Embryonic facial prominence (tissue), 1 donor: ENCODE results near the gene LYRM4.
"Not testable (repeated sequence)": the region's sequence is repeated elsewhere in the genome, so short reads cannot be mapped to it uniquely, and the experiment has no call there.

ENCODE experiments used
- DNase-seq: peaks from one replicate; pipeline ENCODE4 v3.0.0-alpha.2; 2016; ENCODE audit errors: extremely low spot score

The LYRM4 gene

DNA sequence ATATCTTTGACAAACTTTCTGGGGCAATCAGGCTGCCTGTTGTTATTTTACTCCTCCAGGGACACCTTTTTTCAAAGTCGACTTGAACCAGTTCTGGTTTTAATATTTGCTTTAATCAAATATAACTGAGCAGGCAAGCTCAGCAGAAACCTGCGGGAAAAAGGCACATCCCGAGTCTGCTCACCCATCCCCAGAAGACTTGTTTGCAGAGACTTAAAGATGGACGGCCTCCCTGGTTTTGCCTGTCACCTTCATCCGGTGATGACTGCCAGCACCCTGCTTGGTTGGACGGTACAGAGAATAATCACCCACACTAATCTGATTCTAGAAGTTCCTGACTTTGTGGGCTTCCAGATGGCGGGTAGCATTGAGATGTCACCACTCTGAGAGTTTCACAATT is 138.8 kb downstream of the LYRM4 start:
- DNase-seq: no peak

DNA sequence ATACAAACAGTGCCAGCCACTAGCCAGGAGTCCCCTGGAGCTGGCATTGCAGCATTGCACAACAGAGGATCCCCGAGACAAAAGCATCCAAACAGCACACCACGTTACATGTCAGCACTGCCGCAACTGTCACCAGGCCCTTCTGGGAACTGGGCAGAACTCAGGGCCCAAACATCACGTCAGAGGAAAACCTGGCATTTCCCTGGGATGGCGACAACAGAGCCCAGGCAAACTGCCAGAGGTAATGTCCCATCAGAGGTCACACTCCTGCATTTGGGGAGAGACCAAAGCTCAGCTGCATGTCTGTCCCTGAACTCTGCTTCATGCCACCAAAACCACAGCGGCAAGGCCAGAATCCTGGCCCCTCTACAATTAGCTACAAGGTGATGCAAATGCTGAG is 139.3 kb downstream of the LYRM4 start:
- no peak for DNase-seq

DNA sequence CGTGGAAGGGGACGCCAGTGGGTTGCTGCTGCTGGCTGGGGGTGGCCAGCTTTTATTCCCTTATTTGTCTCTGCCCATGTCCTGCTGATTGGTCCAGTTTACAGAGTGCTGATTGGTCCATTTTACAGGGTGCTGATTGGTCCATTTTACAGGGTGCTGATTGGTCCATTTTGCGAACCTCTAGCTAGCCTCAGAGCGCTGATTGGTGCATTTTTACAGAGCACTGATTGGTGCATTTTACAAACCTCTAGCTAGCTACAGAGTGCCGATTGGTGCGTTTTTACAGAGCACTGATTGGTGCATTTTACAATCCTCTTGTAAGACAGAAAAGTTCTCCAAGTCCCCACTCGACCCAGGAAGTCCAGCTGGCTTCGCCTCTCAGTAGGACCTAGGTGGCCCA is 140.2 kb downstream of the LYRM4 start:
- not testable (repeated sequence) for DNase-seq

DNA sequence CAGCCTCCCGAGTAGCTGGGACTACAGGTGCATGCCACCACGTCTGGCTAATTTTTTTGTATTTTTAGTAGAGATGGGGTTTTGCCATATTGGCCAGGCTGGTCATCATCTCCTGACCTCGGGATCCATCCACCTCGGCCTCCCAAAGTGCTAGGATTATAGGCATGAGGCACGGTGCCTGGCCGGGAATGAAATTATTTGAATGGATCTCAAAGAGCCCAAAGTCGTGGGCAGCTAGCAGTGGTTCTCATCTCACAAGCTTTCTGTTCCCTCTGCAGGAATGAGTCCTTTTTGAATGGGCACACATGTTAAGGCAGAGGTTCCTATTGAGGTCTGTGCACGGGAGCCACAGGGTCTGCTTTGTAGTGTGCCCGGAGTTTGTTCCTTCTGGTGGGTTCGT is 140.7 kb downstream of the LYRM4 start:
- no peak for DNase-seq

DNA sequence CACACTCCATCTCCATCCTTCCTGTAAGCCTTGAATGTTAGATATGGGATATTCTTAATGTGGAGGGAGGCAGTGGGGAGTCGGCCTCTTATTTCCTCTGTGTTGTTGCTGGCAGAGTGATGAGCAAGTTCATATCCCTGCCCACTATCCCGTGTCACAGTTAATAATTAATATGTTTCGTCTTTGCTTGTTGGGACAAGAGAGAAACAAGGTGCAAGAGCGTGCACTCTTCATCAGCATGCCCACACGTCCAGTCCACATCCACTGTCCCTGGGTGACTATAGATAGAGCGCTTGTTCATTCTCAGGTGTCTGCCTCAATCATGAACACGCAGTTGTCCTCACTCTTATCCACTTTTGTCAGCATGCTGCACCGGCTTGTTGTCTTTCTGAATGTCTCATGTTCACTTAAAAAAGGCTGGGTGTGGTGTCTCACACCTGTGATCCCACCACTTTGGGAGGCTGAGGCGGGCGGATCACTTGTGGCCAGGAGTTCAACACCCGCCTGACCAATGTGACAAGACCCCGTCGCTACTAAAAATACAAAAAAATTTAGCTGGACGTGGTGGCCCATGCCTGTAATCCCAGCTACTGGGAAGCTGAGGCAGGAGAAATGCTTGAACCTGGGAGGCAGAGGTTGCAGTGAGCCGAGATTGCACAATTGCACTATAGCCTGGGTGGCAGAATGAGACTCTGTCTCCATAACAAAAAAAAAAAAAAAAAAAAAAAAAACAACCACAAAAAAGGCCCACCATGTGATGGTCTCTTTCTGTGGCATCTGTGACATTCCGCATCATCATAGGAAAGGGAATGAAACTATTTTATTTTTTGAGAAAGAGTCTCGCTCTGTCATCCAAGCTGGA is 141.4 kb downstream of the LYRM4 start:
- DNase-seq: no peak

DNA sequence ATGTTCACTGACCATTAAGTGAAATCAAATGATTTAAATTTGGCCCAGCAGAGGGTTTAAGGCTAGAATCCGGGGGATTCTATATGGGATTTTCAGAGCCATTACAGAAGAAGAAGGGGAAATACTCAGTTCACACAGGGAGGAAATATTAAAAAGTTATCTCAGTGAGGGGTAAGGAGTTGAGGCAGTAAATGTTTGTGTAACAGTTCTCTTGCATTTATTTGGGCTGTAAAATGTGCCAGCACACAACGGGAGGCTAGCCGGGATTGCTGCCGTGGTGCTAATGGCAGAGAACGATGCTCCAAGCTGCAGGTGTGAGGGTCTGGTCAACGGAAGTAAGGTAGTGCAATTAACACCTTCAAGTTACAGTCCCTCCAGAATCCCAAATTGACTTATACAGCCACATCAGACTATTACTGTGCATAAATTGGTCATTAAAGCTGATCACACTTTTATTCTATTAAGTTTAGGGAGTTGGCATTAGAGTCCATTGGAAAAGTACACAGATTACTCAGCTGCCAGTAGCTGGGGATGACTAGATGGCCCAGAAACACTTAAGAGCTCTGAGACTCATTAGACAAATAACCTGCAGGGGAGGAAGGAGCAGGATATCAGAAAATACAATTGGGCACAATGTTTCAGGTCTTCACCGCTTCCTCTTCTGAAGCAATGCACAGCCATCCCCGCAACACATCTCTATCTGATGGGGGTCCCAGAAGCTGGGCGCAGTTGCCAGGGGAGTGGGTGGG is 144.3 kb downstream of the LYRM4 start:
- no peak for DNase-seq

DNA sequence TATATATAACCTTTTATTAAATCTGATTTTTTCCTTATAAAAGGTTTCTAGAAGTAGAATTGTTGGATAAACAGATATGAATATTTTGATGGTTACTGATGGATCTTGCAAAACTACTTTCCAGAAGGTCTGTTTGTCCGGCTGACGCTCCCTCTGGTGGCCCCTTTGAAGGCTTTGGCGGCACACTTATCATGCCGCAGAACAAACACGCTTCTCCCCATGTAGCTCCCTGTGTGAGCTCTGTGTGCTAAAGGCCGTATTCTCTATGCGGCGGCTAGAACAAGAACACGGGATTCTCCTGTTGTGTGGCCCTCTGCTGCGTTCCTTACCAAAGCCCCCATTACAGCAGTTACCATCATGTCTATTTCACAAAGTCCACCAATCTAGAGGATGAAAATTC is 145.6 kb downstream of the LYRM4 start:
- DNase-seq: no peak

DNA sequence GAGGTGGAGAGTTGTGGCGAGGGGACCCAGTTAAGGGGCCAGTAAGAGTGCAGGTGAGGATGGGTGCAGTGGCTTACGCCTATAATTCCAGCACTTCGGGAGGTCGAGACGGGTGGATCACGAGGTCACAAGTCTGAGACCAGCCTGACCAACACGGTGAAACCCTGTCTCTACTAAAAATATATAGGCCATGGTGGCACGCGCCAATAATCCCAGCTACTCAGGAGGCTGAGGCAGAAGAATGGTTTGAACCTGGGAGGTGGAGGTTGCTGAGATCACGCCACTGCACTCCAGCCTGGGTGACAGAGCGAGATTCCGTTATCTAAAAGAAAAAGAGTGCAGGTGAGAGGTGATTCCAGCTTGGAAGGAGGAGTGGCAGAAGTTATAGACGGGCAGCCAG is 147.7 kb downstream of the LYRM4 start:
- DNase-seq: no peak

DNA sequence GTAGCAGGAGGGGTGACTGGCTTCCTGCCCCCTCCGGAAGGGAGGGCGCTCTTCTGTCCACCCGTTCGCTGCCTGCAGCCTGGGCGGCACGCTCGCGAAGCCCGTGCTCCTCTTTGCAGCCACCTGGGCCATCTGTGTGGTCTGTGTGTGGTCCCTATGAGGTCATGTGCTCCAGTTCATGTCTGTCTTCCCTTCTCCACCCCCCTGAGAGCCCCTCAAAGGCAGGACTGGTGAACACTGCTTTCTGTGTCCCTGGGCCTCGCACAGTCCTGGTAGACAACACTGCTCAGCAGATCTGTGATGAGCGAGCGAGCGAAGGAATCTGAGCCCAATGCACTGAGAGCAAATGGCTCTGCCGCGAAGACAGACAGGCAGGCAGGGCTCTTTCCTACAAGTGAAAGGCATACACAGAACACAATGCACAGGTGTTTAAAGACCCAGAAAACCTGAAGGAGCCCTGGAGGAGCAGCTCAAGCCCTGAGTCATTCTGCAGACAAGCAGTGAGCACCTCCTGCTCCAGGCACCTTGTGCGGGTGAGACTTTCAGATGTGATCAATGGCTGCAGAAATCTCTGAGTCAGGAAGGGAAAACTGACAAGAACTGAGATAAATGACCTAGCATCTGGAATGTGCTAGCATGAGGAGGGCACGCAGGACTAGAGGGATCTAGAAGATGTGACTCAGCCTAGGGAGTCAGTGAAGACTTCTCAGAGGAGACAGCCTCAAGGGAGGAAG is 148.5 kb downstream of the LYRM4 start:
- no peak for DNase-seq

DNA sequence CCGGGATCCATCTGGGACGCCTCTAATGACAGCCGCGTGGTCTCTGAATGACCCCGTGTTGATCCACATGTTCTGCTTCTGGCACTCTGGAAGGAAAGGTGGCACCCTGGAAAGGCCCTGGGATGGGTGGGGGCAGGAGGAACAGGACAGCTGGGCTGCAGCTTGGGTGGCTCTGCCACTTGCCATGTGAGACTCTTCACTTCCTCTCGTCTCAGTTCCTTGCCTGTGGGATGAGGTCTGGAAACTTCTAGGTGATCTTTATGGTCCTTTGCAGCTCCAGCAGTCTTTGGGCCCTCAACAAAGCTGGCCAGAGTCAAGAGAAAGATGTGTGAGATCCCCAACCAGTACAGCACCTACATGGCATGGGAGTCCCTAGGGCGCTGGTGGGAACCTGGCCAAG is 149.1 kb downstream of the LYRM4 start:
- DNase-seq: no peak

DNA sequence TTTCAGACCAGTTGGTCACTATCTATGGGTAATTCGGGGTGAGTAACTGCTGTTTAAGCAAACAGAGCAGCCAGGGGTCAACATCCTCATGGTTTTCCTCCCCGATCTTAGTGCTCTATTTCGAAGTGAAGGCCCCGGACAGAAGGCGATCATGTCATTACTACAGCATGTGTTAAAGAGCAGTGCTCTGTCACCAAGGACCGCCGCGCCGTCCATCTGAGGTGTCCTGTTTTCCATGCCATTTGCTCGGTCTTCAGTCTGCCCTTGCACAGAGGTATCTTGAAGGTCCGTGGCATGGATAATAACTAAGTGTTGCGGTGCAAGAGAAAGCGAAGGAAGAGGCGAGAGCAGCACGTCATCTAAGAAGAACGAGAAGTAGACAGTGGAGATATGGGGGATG is 150.5 kb downstream of the LYRM4 start:
- DNase-seq: no peak

DNA sequence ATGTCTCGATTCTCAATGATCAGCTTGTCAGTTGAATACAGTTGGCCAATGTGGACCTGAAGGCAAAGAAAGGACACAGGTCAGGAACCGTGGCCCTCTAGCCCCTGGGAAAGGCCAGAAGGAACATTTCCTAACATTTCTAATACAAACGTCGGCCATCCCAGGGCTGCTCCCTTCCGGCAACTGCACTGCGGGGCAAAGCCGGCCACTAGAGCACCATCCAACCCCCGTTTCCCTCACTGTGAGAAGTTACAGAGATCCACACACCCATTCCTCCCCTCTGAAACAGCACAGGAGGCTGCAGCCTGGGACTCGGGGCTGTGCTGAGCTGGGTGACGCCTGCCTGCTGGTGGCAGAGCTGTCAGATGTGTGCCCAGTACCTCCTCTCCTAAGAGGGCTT is 151.3 kb downstream of the LYRM4 start:
- DNase-seq: no peak

DNA sequence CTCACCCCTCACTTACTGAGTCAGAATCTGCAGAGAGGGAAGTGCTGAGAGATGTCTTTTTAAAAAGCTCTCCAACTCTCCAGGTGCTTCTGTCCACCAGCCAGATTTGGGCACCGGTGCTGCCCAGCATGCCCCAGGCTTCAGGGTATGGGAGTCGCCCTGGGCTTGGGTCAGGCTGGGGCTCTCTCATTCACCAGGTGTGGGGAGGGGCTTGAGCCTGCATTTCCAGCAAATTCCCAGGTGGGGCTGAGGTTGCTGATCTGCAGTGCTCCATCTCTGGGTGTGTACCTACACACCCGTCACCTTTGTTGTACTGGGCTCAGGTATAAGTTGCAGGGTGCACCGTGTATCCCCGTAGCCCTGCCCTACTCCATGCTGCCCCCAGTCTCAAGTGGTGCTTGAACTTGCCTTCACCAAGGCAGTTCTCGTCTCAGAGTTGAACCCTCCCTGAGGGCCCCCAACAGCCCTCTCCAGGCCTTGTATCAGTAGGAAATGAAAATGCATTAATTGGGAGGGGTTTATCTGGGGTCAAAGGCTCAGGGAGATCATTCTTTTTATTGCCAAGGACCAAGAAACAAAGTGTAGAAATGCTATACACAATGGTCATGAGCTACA is 152.1 kb downstream of the LYRM4 start:
- no peak for DNase-seq

DNA sequence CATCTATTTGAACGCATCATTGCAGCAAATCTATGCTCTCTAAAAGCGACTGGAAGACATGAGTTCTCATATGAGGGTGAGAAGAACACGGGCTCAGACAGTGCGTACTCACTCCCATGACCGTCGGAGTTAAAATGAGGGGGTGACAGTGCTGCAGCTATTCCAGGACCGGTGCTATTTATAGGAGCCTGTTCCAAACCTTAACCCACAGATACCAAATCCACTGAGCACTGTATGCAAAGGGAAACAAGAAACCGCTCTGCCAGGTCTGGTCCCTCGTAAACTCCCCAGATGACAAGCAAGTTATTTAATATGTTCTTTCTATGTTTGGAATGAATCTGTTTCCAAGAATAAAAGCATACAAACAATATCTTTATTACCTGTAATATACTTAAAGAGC is 152.7 kb downstream of the LYRM4 start:
- DNase-seq: no peak

DNA sequence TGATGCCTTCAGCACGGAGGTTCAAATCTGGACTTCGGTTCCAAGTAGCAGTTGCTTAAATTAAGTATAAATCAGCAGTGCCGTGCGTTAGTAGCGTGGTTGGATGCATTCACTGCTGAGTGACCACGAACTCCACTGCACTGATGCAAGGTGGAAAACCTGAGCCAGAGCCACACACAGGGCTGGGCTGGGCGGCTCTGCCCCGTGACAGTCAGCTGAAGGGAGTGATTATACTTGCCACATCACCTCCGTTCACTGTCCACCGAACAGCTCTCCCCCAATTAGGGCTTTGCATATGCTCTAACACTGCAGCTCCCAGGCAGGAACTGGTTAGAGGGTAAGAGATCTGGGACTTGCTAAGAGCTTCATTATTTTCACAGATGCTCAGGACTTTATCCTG is 153.4 kb downstream of the LYRM4 start:
- DNase-seq: no peak

DNA sequence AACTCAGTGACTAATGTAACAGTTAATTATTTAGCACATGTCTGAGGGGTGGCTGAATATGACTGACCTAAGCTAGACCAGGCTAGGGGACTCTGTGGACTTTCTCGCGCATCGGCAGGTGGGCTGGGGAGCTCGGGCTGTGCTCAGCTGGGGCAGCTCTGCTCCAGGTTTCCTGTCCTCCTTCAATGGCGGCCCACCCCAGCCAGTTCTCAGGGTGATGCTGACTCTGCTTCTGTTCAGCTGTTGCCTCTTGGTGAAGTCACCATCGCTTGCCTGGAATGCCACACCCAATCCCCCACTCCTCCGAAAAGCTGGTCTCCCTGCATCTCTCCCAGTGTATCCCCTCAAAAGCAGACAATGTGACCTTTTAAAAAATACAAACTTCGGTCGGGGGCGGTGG is 155.6 kb downstream of the LYRM4 start:
- DNase-seq: no peak

DNA sequence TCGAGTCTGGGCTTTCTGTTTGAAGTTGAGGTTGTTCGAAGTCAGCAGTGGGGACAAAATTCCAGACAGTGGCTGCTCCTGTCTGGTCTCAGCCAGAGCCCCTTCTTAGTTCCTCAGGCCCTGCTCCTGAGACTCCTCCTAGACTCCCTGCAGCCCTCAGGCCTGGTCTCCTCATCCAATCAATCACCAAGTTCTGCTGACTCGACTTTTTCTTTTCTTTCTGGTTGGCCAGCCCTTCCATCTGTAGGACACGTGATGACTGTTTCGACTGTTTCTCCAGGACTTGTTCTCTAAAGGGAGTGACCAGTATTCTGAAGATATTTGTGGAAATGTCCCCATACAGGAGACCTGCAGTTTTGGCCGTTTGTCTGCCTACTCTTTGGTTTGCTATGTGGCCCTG is 156.1 kb downstream of the LYRM4 start:
- no peak for DNase-seq

DNA sequence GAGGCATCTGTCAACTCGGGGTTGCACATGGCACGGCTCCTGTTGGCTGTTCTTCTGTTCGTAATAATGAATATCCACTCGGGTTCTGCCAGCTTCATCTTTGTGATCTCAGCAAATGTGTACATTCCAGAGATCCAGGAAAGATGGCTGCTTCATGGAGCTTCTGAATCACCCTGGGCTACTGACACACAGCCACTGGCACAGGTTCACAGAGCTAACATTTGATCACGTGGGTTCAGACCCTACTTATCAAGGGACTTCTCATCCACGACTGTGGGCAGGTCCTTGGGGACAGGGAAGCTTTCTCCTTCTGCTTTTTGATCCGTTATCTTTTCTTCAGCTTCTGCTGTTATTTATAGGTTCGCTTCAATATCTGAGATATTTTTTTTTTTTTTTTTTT is 157.5 kb downstream of the LYRM4 start:
- no peak for DNase-seq

DNA sequence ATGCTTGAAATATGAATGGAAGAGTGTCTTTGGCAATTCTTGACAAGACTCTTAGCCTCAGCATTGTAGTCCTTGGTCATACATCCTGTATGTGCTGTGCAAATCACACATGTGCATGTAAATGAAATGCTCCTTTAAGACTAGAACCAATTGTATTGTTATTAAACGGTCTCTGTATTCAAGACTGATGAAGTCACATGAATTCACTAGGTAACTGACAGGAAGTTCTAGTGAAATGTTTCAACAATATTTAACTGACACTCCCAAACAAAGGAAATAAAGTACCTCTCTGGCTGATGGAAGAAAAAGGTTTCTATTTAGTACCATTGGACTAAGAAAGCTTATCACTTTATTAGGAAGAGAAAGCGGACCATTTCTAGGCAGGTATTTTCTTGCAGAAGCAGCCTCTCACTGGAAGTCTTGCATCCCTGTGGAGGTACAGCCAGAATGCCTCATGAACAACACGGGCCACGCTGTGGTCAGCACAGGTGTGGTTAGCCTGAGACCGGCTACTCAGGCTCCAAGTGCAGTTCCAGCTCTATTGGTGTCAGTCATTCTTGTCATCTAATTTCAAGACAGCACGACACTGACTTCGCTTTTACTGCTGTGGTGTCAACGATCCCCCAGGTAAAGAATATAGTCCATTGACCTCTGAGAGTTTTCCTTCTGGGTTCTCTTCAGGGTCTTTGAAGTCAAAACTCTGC is 158.3 kb downstream of the LYRM4 start:
- no peak for DNase-seq

DNA sequence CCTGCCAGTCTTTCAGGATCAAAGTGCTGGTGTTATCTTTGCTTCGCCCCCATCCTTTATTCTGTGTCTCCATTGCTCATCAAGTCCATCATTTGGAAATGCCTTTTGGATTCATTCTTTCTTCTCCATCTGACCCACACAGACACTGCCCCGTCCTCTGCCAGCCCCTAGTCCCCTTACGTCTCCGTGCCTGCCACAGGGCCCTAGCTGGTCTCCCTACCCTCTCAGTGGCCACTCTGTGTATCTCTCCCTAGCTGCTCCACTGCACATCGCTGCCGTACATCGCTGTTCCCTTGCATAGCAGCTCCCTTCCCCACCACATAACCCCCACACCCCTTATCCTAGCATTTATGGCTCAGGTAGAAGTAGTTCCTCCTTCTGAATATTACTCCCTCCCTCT is 159.9 kb downstream of the LYRM4 start:
- DNase-seq: no peak

DNA sequence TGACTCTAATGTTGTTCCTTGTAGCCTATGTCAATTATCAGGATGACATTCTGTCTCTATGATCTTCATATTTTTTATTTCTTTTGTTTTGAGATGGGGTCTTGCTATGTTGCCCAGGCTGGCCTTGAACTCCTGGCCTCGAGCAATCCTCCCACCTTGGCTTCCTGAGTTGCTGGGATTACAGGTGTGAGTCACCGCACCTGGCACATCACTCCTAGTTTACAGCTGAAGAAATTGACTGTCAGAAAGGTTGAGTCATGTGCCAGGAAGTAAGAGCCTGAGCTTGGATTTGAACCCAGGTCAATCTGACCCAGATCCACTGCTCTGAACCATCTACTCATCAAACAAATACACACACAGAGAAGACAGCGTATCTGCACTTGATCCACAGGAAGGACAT is 161.2 kb downstream of the LYRM4 start:
- DNase-seq: no peak
